Measurements from ENCODE around the gene UNKL.

- no peak for TF ChIP-seq CTCF (IDR thresholded peaks at IDR 0.05)
- no peak for TF ChIP-seq POLR2AphosphoS5 (IDR thresholded peaks at IDR 0.05)
- no peak for TF ChIP-seq POLR2A (IDR thresholded peaks at IDR 0.05)
Observed at GRCh38 chr16:1383556-1383955, 30.9 kb downstream of the UNKL start.
